Esophagus muscularis mucosa (tissue), 4 donors: ENCODE measurements around the gene NNAT. TPM values are rescaled to one million over a fixed set of nuclear protein-coding genes. Genes with fewer than 3 reads are reported as not detected.

ENCODE experiments used
- DNase-seq: peaks from one replicate; pipeline ENCODE4 v3.0.0-alpha.2; 2017; ENCODE audit errors: extremely low spot score
- H3K27ac ChIP-seq, 4 donors: fragments of 200-600 bp; sonication (generic); replicated peaks in 1 of 4; 1 replicate in 3 of 4; 2 replicates in 1 of 4; pipeline ENCODE4 v1.5.1; 2016 to 2019; ENCODE audit warnings: mild to moderate bottlenecking in 1 of 4
- H3K27me3 ChIP-seq, 4 donors: fragments of 200-600 bp; sonication (generic); one replicate each; pipeline versions ENCODE4 v1.5.1 to v1.6.0; 2016 to 2019
- H3K36me3 ChIP-seq, 4 donors: fragments of 200-600 bp; sonication (generic); one replicate each; pipeline ENCODE4 v1.5.1; 2016 to 2019
- H3K4me1 ChIP-seq, 4 donors: fragments of 200-600 bp; sonication (generic); one replicate each; pipeline ENCODE4 v1.5.1; 2016 to 2019
- H3K4me3 ChIP-seq, 4 donors: fragments of 200-600 bp; sonication (generic); 1 replicate in 2 of 4; 2 replicates in 2 of 4; pipeline ENCODE4 v1.5.1; 2016 to 2019; ENCODE audit warnings: mild to moderate bottlenecking in 4 of 4, moderate library complexity in 1 of 4
- H3K9me3 ChIP-seq, 4 donors: fragments of 200-600 bp; sonication (generic); 1 replicate in 3 of 4; 2 replicates in 1 of 4; pipeline ENCODE4 v1.5.1; 2016 to 2019
- EP300 ChIP-seq: sonication (generic); formaldehyde crosslinking; IDR thresholded peaks from one replicate; pipeline ENCODE4 v1.6.1; 2017; ENCODE audit warnings: antibody characterized with exemption
- POLR2A ChIP-seq: fragments of 450-650 bp; IDR thresholded peaks from one replicate; pipeline ENCODE4 v1.6.1; 2017; ENCODE audit warnings: antibody characterized with exemption, moderate library complexity, mild to moderate bottlenecking, low read depth
- POLR2AphosphoS5 ChIP-seq, 2 donors: sonication (generic); formaldehyde crosslinking; IDR thresholded peaks; one replicate each; pipeline ENCODE4 v1.6.1; 2017; ENCODE audit warnings: antibody characterized with exemption in 2 of 2
- WGBS: methylation state at CpG from one replicate; pipeline ENCODE4 v1.1.5; 2018; 5-methylcytosine and 5-hydroxymethylcytosine counted together
- intact Hi-C: fragments of 100-400 bp; cut with DNase I; formaldehyde crosslinking; loops from one replicate; pipeline ENCODE4 v1.15.1; 2023
- total RNA-seq, 4 donors: library from RNA; depleted of rRNA; stranded (reverse); fragments of >200 nt; gene quantifications; one replicate each; pipeline versions ENCODE4 v1.1.0 to v1.2.1, GENCODE V29; 2016
- TF ChIP-seq, protein P1 (sequence below), 3 experiments: fragments of 200-600 bp in 2 of 3; fragments of 450-650 bp in 1 of 3; sonication (generic) in 2 of 3; IDR thresholded peaks; one replicate each; pipeline ENCODE4 v1.5.1; 2017 to 2019; ENCODE audit warnings: antibody characterized with exemption in 3 of 3, mild to moderate bottlenecking in 2 of 3, moderate library complexity in 1 of 3

Gene NNAT
- total RNA-seq, 4 donors from 2014 or later = 2.6 to 14.1 (median 9.1) TPM

DNA sequence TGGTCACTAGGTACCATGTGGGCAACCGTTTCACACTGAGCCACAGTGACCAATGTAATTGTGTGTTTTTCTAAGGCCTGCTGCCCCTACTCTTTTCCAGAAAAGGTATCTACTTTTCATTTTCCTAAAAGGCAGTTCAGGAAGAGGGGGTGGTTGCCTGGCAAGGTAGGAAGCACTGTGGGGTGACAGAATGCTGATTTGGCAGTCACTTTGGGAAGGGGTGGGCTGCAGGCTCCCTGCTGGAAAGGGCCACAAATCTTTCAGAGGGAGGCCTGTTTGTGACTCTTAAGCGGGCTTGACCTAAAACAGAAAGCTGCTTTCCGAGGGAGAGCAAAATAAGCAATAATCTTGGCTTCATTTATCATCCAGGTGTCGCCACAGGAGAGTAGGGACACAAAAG, 5.2 kb upstream of the NNAT start:
- Histone ChIP-seq H3K36me3 (peaks cover 5 to 66% (median 48%) of the 10 kb centered on the region in 4 donors), H3K4me1 (peaks cover 53 to 83% (median 54%) of the 10 kb centered on the region in 4 donors), H3K27me3 (no peaks in the 10 kb centered on the region), H3K9me3 (no peaks in the 10 kb centered on the region), H3K4me3 (no peak overlapping the region), H3K27ac (no peak overlapping the region)
- DNase-seq = no peak
- TF ChIP-seq, protein P1, sequence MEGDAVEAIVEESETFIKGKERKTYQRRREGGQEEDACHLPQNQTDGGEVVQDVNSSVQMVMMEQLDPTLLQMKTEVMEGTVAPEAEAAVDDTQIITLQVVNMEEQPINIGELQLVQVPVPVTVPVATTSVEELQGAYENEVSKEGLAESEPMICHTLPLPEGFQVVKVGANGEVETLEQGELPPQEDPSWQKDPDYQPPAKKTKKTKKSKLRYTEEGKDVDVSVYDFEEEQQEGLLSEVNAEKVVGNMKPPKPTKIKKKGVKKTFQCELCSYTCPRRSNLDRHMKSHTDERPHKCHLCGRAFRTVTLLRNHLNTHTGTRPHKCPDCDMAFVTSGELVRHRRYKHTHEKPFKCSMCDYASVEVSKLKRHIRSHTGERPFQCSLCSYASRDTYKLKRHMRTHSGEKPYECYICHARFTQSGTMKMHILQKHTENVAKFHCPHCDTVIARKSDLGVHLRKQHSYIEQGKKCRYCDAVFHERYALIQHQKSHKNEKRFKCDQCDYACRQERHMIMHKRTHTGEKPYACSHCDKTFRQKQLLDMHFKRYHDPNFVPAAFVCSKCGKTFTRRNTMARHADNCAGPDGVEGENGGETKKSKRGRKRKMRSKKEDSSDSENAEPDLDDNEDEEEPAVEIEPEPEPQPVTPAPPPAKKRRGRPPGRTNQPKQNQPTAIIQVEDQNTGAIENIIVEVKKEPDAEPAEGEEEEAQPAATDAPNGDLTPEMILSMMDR (IDR thresholded peaks at IDR 0.05) = no peak
- no peak for TF ChIP-seq EP300
- no peak for TF ChIP-seq POLR2A
- TF ChIP-seq POLR2AphosphoS5 (IDR thresholded peaks at IDR 0.05) = no peak
- intact Hi-C loops = no loop called here
- WGBS = 74% methylated on average over 4 of the region's 4 CpGs

DNA sequence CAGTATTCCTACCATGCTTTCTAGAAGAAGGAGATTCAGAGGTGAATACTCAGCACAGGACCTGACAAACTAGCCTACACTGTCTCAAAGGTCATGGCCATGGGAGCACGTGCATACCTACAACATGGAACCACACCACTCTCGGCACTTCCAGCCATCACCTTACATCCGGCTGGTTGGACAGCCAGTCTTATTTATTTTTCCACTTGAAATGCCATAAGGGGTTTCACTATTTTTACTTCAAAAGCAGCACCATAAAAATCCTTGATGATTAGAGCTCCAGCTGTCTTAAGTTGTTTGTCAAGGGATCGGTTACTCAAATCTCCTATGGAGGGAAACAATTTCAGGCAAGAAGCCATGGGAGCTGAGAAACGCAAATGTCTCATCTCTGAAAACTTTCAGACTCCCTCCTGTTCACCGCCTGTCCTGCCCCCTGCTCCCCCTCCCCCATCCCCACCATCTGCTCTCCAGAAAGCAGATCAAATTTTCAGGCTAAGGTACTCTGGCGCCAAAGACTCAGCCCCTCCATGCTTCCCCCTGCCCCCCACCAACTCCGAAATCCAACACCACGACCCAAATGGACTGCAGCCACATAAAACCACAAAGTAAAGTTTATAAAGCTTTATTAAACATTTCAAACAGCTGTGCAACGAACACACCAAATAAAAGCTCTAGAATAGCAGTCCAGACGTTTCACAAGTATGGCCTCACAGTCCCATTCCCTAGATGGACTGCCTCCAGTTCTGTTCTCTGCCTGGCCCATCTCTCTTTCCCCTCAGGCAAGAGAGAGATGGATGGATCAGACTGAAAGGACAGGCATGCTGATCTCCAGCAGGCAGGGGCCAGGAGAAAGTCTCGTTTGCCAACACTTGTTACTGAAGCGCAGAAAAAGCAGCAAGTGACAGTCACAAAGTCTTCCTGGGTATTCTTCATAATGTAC, 4.0 kb upstream of the NNAT start:
- Histone ChIP-seq H3K36me3 (peaks cover 5 to 54% (median 39%) of the 10 kb centered on the region in 4 donors), H3K27me3 (no peaks in the 10 kb centered on the region), H3K4me1 (peaks cover 57 to 95% (median 66%) of the 10 kb centered on the region in 4 donors), H3K9me3 (no peaks in the 10 kb centered on the region), H3K27ac (peak overlapping the region in 3 of 4 donors; percentile 74 to 87 (median 83)), H3K4me3 (no peak overlapping the region)
- 47% methylated on average over 12 of the region's 13 CpGs for WGBS
- intact Hi-C loops = no loop called here
- no peak for DNase-seq
- TF ChIP-seq POLR2A (no peak), EP300 (no peak), POLR2AphosphoS5 (IDR thresholded peaks at IDR 0.05) (no peak)
- TF ChIP-seq, protein P1 (IDR thresholded peaks at IDR 0.05) = no peak

DNA sequence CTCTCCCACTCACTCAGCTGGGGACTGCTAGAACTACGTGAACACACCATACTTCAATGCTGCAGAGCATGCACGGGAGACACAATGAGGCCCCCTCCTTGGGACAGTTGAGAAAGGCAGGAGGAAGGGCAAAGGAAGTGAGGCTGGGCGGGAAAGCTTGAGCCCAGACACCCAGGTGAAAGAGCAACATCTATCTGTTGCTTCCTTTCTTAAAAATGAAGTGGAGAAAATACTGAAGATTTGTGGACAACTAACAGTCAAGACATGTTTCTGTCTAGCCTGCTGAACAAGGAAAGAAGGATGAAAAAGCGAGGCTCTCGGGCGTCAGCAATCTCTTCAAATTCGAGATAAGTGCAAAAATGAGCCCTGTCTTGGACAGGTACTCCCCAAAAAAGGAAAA, 3.0 kb upstream of the NNAT start:
- no peaks in the 10 kb centered on the region for H3K9me3 ChIP-seq
- TF ChIP-seq, protein P1 (IDR thresholded peaks at IDR 0.05) = no peak
- TF ChIP-seq EP300 (no peak), POLR2AphosphoS5 (IDR thresholded peaks at IDR 0.05) (no peak), POLR2A (no peak)
- H3K27me3 ChIP-seq = no peaks in the 10 kb centered on the region
- H3K27ac ChIP-seq = peak overlapping the region; percentile 74 to 87 (median 84)
- no peak overlapping the region for H3K4me3 ChIP-seq
- H3K4me1 ChIP-seq = peaks cover 61 to 95% (median 73%) of the 10 kb centered on the region in 4 donors
- peaks cover 5 to 45% (median 37%) of the 10 kb centered on the region in 4 donors for H3K36me3 ChIP-seq
- intact Hi-C loops = no loop called here
- WGBS = 81% methylated on average over 7 of the region's 7 CpGs
- DNase-seq = no peak

DNA sequence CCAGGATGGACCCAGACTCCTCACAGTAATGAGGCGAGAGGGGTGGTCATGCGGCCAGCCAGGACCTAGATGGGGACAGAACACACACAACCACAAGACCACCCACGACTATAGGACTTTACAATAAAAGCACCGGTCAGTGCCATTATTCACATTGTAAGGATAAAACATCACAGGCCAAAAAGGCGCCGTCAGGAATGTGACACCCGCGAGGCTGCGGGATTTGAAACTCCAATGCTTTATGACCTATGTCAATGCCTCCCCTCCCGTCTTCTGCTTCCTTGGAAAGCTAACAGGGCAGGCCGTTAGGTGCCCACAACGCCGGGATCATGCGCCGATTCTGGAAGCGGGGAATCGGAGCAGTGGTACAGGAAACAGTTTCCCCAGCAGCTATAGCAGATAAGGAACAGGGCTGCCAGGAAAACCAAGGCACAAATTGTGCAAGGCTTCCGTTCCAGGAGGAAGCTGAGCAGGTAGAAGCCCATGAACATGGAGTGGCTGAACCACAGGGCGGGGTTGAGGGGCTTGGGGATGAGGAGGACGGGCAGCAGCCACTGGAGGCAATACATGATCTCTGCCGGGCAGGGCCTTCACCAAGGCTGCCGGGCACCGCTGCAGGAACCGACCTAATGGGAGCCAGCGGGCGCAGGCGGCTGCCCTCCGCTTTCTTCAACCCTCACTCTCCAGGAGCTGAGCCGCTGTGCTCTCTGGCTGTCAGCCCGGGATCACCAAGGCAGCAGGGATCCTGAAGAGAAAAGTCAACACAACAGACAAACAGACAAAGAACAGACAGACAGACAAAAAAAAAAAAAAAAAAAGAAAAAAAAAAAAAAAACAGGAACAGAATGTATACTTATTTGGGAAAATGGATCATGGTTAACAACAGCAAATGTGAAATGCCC, 2.2 kb upstream of the NNAT start:
- intact Hi-C loops = no loop called here
- peak overlapping the region; percentile 74 to 87 (median 84) for H3K27ac ChIP-seq
- H3K36me3 ChIP-seq = peaks cover 5 to 39% (median 29%) of the 10 kb centered on the region in 4 donors
- H3K9me3 ChIP-seq = no peaks in the 10 kb centered on the region
- WGBS = 57% methylated on average over 24 of the region's 30 CpGs
- peak overlapping the region in 3 of 4 donors; percentile 17 to 39 (median 18) for H3K4me3 ChIP-seq
- TF ChIP-seq POLR2AphosphoS5 (IDR thresholded peaks at IDR 0.05) (peak; percentile 17 to 51), EP300 (no peak)
- H3K27me3 ChIP-seq = no peaks in the 10 kb centered on the region
- no peak for DNase-seq
- peaks cover 67 to 95% (median 81%) of the 10 kb centered on the region in 4 donors for H3K4me1 ChIP-seq
